DOHH2 (cell line): Measurements from ENCODE around the gene GRB10.

Experiments used
- H3F3A ChIP-seq: fragments of 200-600 bp; sonication (generic), shearing (Covaris generic); 2 replicates; pipeline ENCODE4 v1.6.0; 2016; ENCODE audit warnings: antibody characterized with exemption, mild to moderate bottlenecking; ENCODE audit not compliant: control insufficient read depth, insufficient read depth
- H3K27ac ChIP-seq: fragments of 200-600 bp; sonication (generic); 2 replicates; pipeline ENCODE4 v1.5.1; 2014; ENCODE audit warnings: low read depth, mild to moderate bottlenecking, low read length, moderate library complexity
- H3K27me3 ChIP-seq: fragments of 200-600 bp; sonication (generic); 2 replicates; pipeline ENCODE4 v1.6.1; 2014; ENCODE audit warnings: mild to moderate bottlenecking, low read length, mixed read lengths; ENCODE audit not compliant: control insufficient read depth
- H3K36me3 ChIP-seq: fragments of 200-600 bp; sonication (generic); 2 replicates; pipeline ENCODE4 v1.6.1; 2014; ENCODE audit warnings: mild to moderate bottlenecking, low read length, moderate library complexity, mixed read lengths; ENCODE audit not compliant: control insufficient read depth
- H3K4me1 ChIP-seq: fragments of 200-600 bp; sonication (generic); 2 replicates; pipeline ENCODE4 v1.6.1; 2014; ENCODE audit warnings: mild to moderate bottlenecking, low read length, mixed read lengths; ENCODE audit not compliant: control insufficient read depth
- H3K4me2 ChIP-seq: fragments of 200-600 bp; sonication (generic); 2 replicates; pipeline ENCODE4 v1.6.0; 2014; ENCODE audit warnings: mild to moderate bottlenecking, low read length, moderate library complexity
- H3K4me3 ChIP-seq: fragments of 200-600 bp; sonication (generic); 2 replicates; pipeline ENCODE4 v1.5.1; 2014; ENCODE audit warnings: mild to moderate bottlenecking, low read length, mixed read lengths
- H3K79me2 ChIP-seq: fragments of 200-600 bp; sonication (generic); 2 replicates; pipeline ENCODE4 v1.6.1; 2014; ENCODE audit warnings: mild to moderate bottlenecking, low read length, mixed read lengths; ENCODE audit not compliant: control insufficient read depth
- H3K9me2 ChIP-seq: fragments of 200-600 bp; sonication (generic); replicated peaks from 2 replicates; pipeline ENCODE4 v1.6.1; 2014; ENCODE audit warnings: mild to moderate bottlenecking, low read length, mixed read lengths; ENCODE audit not compliant: control insufficient read depth
- H3K9me3 ChIP-seq: fragments of 200-600 bp; sonication (generic); 2 replicates; pipeline ENCODE4 v1.6.1; 2014; ENCODE audit warnings: antibody characterized with exemption, low read length, mixed read lengths; ENCODE audit not compliant: control insufficient read depth, insufficient read depth
- H4K20me1 ChIP-seq: fragments of 200-600 bp; sonication (generic); 2 replicates; pipeline ENCODE4 v1.6.0; 2014; ENCODE audit warnings: low read depth, mild to moderate bottlenecking, antibody characterized with exemption, low read length, moderate library complexity; ENCODE audit not compliant: control insufficient read depth, insufficient read depth
- EZH2phosphoT487 ChIP-seq: fragments of 200-600 bp; sonication (generic); IDR thresholded peaks from 2 replicates; pipeline ENCODE4 v1.6.1; 2017; ENCODE audit warnings: borderline replicate concordance, mild to moderate bottlenecking, antibody characterized with exemption, low read length, moderate library complexity, mixed read lengths
- TF ChIP-seq, protein P1 (sequence below): fragments of 200-600 bp; sonication (generic); IDR thresholded peaks from one replicate; pipeline ENCODE4 v1.5.1; 2014; ENCODE audit warnings: antibody characterized with exemption, mild to moderate bottlenecking, low read depth, low read length; ENCODE audit not compliant: poor library complexity, severe bottlenecking

Gene GRB10

DNA sequence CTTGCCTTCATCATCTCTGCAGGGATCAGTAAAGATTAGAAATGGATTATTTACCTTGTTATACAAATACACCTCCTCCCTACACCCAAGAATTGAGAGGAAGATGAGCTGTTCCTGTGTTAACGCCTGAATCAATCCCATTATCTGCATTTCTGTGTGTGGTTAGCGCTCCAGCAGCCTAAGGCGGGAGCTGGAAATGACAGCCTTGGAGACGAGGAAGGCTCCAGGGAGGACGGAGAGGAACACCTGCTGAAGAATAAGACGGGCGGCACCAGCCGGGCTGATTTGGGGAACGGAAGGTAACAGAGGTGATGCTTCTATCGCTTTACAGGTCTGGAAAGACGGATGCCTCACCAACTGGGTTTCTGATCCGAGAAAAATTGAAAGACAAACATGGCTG is 183.3 kb downstream of the GRB10 start:
- no peak overlapping the region for H3K4me3 ChIP-seq
- no peaks in the 10 kb centered on the region for H3F3A ChIP-seq
- no peaks in the 10 kb centered on the region for H3K36me3 ChIP-seq
- no peak overlapping the region for H3K27ac ChIP-seq
- no peak overlapping the region for H3K4me2 ChIP-seq
- TF ChIP-seq, protein P1, sequence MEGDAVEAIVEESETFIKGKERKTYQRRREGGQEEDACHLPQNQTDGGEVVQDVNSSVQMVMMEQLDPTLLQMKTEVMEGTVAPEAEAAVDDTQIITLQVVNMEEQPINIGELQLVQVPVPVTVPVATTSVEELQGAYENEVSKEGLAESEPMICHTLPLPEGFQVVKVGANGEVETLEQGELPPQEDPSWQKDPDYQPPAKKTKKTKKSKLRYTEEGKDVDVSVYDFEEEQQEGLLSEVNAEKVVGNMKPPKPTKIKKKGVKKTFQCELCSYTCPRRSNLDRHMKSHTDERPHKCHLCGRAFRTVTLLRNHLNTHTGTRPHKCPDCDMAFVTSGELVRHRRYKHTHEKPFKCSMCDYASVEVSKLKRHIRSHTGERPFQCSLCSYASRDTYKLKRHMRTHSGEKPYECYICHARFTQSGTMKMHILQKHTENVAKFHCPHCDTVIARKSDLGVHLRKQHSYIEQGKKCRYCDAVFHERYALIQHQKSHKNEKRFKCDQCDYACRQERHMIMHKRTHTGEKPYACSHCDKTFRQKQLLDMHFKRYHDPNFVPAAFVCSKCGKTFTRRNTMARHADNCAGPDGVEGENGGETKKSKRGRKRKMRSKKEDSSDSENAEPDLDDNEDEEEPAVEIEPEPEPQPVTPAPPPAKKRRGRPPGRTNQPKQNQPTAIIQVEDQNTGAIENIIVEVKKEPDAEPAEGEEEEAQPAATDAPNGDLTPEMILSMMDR, result no peak
- no peaks in the 10 kb centered on the region for H3K9me2 ChIP-seq
- H3K27me3 ChIP-seq, result peaks cover 33% of the 10 kb centered on the region
- no peaks in the 10 kb centered on the region for H3K79me2 ChIP-seq
- no peaks in the 10 kb centered on the region for H3K4me1 ChIP-seq
- H4K20me1 ChIP-seq, result no peaks in the 10 kb centered on the region
- H3K9me3 ChIP-seq, result no peaks in the 10 kb centered on the region

DNA sequence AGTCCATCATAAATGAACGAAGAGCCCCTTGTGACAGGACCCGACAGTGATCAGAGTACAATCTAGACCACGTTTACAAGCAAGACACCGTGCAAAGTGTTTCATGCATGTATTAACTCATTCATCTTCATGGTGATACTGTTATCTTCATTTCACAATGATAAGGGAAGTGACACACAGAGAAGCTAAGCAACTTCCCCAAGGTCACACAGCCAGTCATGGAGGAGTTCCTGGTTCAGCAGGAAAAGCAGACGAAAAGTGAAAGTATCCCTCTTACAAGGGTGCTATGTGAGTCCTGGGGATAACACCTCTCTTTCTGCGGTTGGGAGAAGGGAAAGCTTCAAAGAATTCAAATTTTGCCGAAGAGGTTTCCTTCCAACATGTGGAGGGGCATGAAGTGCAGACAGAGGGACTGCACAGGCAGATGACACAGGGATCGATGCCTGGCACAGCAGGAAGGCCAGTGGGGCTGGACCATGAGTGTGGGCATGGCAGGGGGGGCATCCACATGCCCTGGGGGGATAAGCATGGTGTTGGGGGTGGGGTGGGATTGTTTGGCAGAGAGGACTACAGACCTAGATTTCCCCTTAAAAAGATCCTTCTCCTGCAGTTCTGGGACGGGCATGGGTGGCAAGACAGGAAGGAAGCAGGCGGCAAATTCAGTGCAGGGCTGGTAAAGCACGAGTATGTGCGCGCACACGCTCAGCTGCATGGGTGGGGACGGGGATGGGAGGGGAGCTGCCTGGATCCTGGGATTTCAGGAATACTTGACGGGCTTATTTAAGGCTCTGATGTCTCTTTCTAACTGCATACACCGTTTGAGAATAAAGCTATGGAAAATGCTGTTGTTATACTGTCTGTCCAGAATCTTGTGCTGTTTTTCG is 184.0 kb downstream of the GRB10 start:
- H3K79me2 ChIP-seq, result no peaks in the 10 kb centered on the region
- no peaks in the 10 kb centered on the region for H3K4me1 ChIP-seq
- TF ChIP-seq, protein P1, result no peak
- no peak for TF ChIP-seq EZH2phosphoT487
- H4K20me1 ChIP-seq, result no peaks in the 10 kb centered on the region
- H3K9me2 ChIP-seq, result no peaks in the 10 kb centered on the region
- no peak overlapping the region for H3K4me3 ChIP-seq
- no peaks in the 10 kb centered on the region for H3K9me3 ChIP-seq
- peaks cover 37% of the 10 kb centered on the region for H3K27me3 ChIP-seq
- no peaks in the 10 kb centered on the region for H3K36me3 ChIP-seq
- no peak overlapping the region for H3K4me2 ChIP-seq
- H3F3A ChIP-seq, result no peaks in the 10 kb centered on the region
- no peak overlapping the region for H3K27ac ChIP-seq

DNA sequence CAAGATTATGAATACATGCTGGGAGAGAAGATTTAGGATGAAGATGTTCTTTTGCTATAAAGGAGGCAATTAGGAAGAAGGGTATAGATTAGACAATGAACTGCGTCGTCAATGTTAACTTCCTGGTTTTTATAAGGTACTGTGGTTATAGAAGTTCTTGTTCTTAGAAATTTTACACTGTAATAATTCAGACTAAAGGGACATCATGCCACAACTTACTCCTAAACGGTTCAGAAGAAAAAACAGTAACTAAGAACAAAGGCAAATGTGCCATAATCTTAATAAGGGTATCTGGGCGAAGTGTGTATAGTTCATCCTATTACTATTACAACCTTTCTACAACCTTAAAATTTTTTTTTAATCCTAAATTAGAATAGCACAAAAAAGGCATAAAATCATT is 186.2 kb downstream of the GRB10 start:
- Histone ChIP-seq H4K20me1 (no peaks in the 10 kb centered on the region), H3K4me3 (no peak overlapping the region), H3K4me1 (no peaks in the 10 kb centered on the region), H3K79me2 (no peaks in the 10 kb centered on the region), H3K27me3 (peaks cover 29% of the 10 kb centered on the region), H3K9me3 (no peaks in the 10 kb centered on the region), H3K9me2 (no peaks in the 10 kb centered on the region), H3K4me2 (no peak overlapping the region), H3F3A (no peaks in the 10 kb centered on the region), H3K27ac (no peak overlapping the region), H3K36me3 (no peaks in the 10 kb centered on the region)
- TF ChIP-seq, protein P1, result no peak
- no peak for TF ChIP-seq EZH2phosphoT487
